HG03025 (cell line): ENCODE data around the gene GRIK2.

Experiments used
- ATAC-seq: cut with Tn5 transposase; IDR thresholded peaks from one replicate; pipeline ENCODE4 v1.9.1; 2021; ENCODE audit warnings: mild to moderate bottlenecking, moderate library complexity; ENCODE audit not compliant: unreplicated experiment, low FRiP score

The GRIK2 gene

DNA sequence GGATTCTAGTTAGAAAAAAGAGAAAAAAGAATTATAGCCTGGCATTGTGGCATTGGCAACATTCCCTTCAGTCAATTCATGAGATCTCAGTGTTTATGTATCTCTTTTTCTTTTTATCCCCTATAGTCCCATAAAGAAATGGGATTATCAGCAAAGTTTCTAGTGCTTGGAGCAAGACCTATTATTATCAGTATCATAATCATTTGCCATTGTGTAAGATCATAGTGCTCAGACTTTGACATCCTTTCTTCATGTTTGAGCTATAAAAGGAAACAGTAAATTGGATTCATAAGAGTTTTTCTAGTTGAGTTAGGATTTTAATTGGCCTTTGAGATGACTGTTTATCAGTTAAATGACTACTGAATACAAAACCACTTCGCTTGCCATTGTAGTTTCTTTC, 295.6 kb downstream of the GRIK2 start:
- no peak for ATAC-seq

DNA sequence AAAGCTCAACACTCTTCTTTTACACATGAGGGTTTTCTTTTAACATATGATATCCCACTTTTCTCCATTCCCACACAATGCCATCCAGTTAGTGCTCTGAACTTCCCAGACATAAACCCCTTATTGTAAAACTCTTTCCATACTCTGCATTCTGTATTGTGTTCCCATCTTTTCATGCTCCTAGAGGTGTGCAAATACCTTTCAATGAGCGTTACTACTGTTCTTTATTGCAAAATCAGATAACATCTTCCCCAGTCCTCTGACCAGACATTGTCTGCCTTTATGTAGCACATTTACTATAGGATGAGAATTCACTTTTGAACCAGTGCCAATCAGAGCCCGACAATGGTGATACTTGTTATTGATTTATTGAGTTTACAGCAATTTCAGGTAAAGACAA, 296.2 kb downstream of the GRIK2 start:
- ATAC-seq = no peak

DNA sequence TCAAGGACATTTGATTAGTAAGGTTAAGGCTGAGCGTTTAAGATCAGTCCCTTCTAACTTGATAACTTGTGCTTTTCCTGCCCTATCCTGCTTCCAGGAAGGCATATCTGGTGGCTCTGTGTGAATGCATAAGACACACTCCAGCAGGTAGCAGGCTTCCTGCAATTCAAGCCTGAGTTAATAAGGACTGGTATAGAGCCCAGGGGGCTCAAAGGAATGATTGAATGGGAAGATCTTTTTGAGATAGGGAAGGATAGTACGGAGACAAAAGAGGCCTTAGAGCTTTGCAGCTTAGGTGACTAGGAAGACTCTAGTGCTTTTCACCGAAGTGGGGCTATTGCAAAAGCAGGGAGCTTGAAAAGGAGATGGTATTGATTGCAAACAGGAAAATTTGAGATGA, 307.1 kb downstream of the GRIK2 start:
- no peak for ATAC-seq

DNA sequence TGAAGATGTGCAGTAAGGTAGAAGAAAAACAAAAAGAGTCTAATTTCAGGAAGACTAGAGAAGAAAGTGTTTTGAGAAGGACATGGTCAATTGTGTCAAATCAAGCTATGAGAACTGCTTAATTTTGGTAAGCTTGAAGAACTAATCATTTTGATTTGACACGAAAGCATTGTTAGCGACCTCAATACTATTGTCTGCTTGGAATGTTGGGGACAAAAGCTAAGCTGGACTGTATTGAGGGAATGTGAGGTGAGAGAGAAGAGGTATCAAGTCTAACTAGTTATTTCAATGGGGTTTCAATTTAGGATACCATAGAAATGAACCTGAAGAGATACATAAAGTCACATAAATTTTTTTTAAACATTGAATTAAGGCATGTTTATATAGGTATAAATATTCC, 309.8 kb downstream of the GRIK2 start:
- no peak for ATAC-seq

DNA sequence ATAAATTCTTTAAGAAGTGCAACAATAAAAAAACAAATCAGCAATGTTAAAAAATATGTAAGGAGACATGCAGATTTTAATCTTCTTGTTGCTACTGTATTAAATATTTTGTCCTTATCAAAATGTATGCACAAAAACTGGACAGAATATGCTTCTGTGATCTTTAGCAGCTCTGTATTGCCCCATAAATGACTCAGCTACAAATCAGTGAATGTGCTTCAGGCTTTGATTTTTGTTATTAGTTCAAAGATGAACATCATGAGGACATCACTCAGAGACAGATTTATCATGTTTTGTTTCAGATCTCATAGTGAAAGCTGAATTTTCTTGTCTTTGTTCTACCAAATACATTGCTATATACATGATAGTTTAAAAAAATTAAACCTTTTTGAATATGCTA, 312.4 kb downstream of the GRIK2 start:
- no peak for ATAC-seq

DNA sequence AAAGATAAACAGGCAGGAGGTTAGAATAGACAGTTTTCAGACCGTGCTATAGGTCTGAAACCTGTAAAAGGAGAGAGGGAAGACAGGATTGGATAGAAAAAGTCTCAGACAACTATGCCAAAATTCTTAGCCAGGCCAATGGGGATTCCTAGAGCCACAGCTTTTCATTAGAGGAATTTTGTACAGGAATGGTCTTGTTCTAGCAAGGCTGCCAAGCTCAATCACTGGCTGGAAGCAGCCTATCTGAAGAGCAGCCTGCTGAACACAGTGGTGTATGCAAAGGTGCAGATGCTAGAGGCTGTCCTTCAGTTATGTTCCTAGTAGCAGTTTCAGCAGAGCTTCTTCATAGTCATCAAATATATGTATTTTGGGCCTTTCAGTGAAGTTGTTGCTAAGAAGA, 313.1 kb downstream of the GRIK2 start:
- ATAC-seq = no peak

DNA sequence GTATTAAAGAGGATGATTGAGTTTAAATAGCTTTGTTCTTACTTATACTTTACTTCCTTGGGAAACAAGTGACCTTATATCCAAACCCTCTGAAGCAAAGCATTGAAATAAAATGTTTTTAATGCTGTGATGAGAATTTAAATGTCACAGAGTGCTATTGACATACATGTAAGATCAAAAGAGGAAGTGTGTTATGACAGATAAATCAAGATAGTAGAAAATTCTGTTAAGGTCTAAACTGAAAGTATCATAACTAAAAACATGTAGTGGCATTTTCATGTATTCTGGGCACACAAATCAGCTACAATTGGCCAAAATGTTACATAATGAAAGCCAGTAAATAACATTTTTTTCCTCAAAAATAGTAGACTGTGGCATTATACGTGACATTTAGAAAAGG, 318.0 kb downstream of the GRIK2 start:
- ATAC-seq = no peak

DNA sequence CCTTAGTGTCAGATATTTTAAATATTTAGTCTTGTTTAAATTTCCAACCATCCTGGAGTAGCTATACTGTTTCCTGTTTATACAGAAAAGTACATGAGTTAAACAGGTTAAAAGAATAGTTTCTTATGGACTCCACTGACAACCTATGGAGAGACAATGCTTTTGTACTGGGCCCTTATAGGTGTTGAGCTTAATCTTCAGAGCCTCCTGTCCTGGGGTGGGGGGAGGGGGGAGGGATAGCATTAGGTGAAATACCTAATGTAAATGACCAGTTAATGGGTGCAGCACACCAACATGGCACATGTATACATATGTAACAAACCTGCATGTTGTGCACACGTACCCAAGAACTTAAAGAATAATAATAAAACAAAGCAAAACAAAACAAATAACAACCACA, 322.9 kb downstream of the GRIK2 start:
- ATAC-seq = no peak

DNA sequence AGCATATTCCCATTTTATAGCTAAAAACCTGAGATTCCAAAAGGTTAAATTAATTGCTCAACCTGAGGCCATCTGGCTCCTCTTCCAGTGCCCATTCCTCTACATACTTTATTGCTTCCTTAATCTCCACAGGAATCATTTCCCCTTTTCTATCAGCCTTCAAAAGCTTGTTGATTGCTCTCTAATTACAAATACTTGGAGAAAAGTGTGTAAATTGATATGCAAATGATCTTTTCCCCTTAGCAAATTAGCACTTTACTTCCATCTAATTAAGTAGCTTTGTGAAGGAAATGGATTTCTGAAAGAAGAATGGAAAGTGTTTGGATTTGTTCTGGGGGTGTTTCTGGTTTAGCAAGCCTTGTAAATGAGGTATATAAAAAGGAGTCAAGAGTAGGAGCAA, 323.3 kb downstream of the GRIK2 start:
- no peak for ATAC-seq

DNA sequence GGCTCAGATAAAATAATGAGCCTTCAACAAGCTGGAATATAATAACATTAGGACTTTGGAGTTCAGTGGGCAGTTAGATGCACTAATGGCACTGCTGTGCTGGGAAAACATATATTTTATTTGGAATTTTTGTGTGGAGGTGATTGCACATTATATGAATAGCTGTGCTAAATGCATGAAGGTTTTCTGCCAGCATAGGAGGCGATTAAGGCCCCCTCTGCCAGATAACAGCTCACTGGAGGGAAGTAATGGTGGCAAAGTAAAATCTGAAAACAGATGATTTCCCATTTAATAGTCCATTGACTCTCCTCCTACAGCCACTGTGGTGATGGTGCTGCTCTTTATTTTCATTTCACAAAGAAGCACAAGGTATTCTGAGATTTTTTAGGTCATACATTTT, 326.0 kb downstream of the GRIK2 start:
- no peak for ATAC-seq

DNA sequence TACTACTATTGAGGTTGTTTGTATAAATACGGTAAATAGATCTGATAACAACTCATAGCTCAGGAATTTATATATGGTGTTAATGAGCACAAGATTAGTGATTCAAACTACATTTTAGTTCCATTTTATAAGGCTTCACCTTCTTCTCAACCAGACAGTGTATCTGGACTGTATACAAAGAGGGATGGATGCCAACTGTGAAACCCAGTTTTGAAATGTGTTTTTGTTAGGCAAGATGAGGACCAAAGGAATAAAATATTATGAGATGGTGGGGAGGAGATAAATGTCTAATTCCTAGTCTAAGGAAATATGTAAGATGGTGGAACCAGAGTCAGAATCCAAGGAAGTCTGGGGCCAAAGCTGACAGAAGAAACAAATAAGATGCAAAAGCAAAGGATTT, 329.0 kb downstream of the GRIK2 start:
- ATAC-seq = no peak

DNA sequence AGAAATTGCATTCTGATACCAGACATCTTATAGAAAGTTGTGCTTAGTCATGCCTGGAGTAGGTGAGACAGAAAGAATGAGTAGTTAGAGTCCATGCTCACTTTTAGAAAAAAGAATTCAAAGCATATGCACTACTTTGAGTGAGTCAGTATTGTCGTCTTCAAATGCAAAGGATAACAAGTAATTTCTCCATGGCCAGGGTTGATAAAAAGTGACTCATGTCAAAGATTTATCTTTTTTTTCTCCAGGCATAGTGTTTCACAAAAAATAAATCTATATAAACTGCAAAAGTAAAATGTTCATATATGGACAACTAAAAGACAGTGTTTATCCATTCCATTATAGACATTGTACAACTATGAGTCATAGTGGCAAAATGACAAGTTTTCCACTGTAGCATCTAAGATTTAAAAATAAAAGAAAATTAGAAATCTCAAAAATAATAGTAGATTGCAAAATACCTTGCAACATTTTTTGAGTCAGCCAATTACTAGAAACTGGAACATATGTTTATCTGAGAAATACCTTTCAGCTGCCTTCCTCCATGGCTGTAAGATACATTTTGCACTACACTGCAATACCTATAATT, 329.6 kb downstream of the GRIK2 start:
- ATAC-seq = no peak

DNA sequence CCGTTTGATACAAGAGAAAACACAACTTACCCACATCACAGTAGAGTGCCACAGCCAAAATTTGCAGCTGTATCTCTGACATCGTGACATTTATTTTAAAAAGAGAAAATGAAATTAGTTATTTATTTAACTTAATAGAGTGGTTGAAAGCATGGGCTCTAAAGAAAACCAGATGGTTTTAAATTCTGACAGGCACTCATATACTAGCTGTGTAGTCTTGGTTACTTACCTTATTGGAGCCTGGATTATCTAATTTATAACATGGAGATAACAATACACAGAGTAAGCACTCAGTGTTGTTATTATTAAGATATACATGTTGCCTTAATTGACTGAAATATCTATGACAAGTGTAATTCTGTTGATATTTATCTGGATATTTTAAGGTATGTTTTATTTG, 334.9 kb downstream of the GRIK2 start:
- no peak for ATAC-seq

DNA sequence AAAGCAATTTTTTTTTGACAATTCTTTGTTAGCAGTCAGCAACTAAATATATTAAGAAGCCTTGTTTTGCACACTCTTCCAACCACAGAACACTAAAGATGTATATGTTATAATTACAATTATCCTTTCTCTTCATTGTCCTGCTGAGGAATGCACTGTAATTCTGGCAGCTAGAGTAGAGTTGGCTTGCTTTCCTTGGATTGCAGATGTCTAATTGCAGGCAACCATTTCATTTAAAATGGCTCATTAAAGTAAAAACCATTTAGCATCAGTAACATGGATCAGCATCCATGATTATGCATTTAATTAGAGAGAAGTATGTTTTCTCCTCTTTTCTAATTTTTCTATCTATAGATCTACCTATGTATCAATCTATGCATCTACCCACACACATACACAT, 335.4 kb downstream of the GRIK2 start:
- ATAC-seq = no peak

DNA sequence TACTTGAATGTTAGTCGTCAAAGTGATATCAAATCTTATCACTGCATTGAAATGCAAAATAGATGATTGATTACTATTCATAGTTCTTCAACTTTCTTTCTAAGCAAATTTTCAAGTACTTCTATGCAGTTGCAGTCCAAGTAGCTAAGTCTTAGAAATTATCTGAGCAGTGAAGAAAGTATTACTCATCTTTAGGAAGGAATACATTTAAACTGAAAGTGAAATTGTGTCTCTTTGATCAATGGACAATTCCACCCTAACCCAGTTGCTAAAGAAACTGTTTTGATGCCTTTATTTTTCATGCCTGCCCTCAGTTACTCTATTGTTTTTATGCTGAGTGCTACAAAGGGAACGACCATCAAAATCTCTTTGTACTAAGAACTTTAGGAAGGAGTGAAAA, 337.4 kb downstream of the GRIK2 start:
- ATAC-seq = no peak

DNA sequence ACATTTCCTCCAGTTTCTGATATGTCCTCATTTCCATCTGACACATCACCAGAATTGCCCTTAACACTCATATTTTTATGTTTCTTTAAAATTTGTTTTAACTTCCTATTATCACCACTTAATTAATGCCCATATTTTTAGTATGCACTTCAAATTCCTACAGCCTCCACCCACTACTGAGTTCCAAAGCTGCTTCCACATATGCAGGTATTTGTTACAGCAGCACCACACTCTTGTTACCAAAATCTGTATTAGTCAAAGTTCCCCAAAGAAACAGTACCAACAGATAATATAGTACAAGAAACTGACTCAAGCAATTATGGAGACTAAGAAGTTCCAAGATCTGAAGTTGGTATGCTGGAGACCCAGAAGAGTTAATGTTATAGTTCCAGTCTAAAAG, 340.4 kb downstream of the GRIK2 start:
- ATAC-seq = no peak

DNA sequence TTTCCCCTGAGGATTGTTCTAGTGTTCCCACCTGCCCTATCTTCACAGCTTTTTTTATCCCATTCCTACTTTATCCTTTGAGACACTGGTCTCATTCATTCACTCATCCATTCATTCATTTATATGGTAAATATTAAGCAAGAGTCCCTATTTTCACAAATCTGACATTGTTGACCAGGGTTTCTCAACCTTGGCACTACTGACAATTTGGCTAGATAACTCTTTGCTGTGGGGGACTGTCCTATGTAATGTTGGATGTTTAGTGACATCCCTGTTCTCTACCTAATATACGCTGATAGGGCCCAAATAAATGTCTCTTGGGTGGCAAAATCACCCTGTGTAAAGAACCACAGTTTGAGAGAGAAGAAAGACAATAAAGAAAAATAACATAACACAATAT, 345.0 kb downstream of the GRIK2 start:
- no peak for ATAC-seq

DNA sequence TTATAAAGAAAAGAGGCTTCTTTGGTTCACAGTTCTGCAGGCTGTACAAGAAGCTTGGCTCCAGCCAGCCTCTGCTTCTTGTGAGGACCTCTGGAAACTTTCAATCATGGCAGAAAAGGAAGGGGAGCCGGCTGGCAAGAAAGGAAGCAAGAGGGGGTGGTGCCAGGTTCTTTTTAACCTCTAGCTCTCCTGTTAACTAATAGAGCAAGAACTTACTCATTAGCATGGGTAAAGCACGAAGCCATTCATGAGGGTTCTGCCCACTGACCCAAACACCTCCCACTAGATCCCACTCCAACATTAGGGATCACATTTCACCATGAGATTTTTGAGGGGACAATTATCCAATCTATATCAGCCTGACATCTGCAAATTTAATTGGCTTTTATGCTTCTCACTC, 347.1 kb downstream of the GRIK2 start:
- no peak for ATAC-seq

DNA sequence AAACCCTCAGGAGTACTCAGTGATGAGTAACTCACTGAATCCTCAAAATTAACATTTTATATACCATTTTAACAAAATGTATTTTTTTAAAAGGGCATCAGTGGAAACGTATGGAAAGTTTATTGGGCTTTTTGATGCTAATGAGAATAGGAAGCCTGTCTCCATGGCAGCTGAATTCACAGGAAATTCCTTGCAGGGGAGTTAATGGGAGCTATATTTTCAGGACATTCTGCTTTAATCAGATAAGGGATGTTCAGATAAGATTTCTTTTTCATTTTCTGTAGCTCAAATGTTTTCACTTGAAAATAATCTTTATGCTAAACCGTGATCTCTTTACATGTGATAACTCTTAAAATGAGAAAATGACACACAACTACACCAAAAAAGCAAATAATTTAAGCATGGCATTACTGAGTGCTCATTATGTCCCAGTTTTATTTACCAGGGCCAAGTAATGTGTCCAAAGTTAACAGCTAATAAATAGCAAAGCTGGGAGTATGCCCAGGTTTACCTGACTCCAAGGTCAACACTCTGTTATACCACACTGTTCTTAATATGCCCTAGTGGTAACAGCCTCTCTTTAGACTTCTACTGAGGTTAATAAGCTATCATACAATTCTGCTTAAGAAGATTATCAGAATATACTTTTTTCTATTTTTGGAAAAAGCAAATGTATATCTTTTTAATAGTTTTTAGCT, 348.1 kb downstream of the GRIK2 start:
- ATAC-seq = no peak

DNA sequence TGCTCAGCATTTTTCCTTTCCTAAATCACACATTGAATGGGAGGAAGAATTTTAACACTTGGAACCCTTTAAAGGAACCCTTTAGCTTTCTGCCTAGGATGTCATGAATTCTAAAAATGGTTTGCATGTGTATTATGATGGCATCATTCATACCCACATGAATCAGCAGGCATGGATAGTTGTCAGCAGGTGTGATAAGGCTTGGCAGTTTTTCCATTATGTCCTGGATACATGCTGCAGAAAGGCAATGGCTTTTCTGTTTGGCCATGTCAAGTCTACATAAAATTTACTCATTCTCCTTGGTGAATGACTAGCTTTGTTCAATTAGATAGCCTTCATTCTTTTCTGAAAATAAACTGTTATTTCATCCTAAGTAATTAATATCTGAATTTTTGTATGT, 353.7 kb downstream of the GRIK2 start:
- ATAC-seq = no peak

DNA sequence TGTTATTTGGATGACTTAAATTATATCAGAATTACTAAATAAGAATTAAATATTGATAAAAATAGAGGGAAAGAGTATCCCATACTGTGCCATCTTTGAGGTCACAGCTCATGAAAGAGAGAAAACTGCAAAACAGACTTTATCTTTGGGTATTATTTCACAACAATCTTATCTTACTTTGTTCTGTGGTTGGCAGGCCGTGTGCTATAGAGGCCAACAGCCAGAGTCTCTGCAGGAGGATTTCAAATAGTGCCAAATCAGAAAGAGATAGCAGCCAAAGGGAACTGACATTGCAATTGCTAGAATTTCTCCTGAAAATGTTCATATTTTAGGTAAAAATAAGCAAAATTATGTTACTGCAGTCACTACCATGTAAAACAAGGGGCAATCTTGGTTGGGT, 354.2 kb downstream of the GRIK2 start:
- ATAC-seq = no peak

DNA sequence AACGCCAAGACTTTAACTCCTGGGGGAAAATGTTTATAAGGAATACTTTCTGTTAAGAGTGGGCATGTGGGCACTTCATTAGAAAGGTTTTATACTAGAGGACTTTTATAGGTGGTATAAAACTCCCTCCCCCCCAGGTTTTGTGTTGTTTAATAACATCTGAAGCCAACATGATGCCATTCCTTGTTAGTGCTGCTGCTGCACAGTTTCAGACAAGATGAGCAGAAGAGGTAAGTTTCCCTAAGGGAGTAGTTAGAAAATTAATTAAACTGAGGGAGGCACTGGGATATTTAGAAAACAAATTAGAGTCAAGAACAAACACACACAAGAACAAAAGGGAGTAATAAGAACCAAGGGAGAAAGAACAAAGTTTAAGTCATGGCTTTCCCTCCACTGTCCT, 362.4 kb downstream of the GRIK2 start:
- ATAC-seq = no peak

DNA sequence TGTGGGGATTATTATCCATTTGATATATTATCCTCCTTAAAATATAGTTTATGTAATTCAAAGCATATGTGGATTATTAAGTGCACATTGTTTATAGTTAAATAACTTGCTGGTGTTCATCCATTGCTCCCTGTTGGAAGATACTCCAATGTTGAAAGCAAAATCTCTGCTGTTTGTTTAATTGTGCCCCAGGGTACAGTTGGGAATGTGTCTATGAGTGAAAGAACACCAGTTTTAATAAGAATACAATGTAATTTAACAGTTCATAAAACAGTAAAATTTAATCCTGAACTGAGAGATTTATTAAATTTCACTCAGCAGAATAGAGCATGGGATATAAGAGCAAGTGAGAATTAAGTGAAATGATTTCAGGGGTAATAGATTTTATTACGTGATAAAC, 364.9 kb downstream of the GRIK2 start:
- ATAC-seq = no peak
